Body of pancreas (tissue), 4 donors: ENCODE measurements around the gene SLC16A5. TPM values are rescaled to one million over a fixed set of nuclear protein-coding genes. Genes with fewer than 3 reads are reported as not detected.
"Not testable (repeated sequence)": the region's sequence is repeated elsewhere in the genome, so short reads cannot be mapped to it uniquely, and the experiment has no call there.

Experiments
- ATAC-seq: fragments of 150-250 bp; one replicate; pipeline ENCODE4 v1.9.1; 2016
- DNase-seq, 4 donors: peaks; one replicate each; pipeline ENCODE4 v3.0.0-alpha.2; 2019
- H3K27ac ChIP-seq, 4 donors: fragments of 200-600 bp; sonication (generic); 1 replicate in 3 of 4; 2 replicates in 1 of 4; pipeline versions ENCODE4 v1.5.1 to v1.6.1; 2016 to 2019; ENCODE audit warnings: mild to moderate bottlenecking in 1 of 4, mixed read lengths in 1 of 4, moderate library complexity in 1 of 4
- H3K27me3 ChIP-seq, 2 donors: fragments of 200-600 bp; sonication (generic); one replicate each; pipeline ENCODE4 v1.6.0; 2016; ENCODE audit warnings: mild to moderate bottlenecking in 1 of 2
- H3K36me3 ChIP-seq, 2 donors: fragments of 200-600 bp; sonication (generic); replicated peaks in 1 of 2; 2 replicates each; pipeline ENCODE4 v1.5.1; 2016; ENCODE audit warnings: low read depth in 2 of 2; ENCODE audit not compliant: insufficient read depth in 1 of 2
- H3K4me1 ChIP-seq: fragments of 200-600 bp; sonication (generic); one replicate; pipeline ENCODE4 v1.6.0; 2016
- H3K4me3 ChIP-seq, 2 donors: fragments of 200-600 bp; sonication (generic); 1 replicate in 1 of 2; 2 replicates in 1 of 2; pipeline ENCODE4 v1.5.1; 2016 to 2019
- H3K9me3 ChIP-seq, 3 donors: fragments of 200-600 bp; sonication (generic); 1 replicate in 2 of 3; 2 replicates in 1 of 3; pipeline ENCODE4 v1.5.1; 2016
- POLR2A ChIP-seq, 3 donors: fragments of 450-650 bp; IDR thresholded peaks; one replicate each; pipeline ENCODE4 v1.6.1; 2016; ENCODE audit warnings: antibody characterized with exemption in 3 of 3, mild to moderate bottlenecking in 2 of 3
- WGBS, 2 donors: methylation state at CpG; one replicate each; pipeline ENCODE4 v1.1.5; 2017; 5-methylcytosine and 5-hydroxymethylcytosine counted together
- intact Hi-C: fragments of 100-400 bp; cut with DNase I; formaldehyde crosslinking; loops from one replicate; pipeline ENCODE4 v1.15.1; 2023
- total RNA-seq, 2 donors: library from RNA; depleted of rRNA; stranded (reverse); fragments of >200 nt; gene quantifications; one replicate each; pipeline ENCODE4 v1.1.0, GENCODE V29; 2016
- TF ChIP-seq, protein P1 (sequence below), 7 experiments: fragments of 450-650 bp in 4 of 7; fragments of 200-600 bp in 3 of 7; sonication (generic) in 3 of 7; IDR thresholded peaks; one replicate each; pipeline ENCODE4 v1.5.1; 2016 to 2019; ENCODE audit warnings: antibody characterized with exemption in 7 of 7

SLC16A5 gene
- total RNA-seq, 2 donors from 2014 or later: 2.1 to 14.8 TPM

GRCh38 chr17:75128694-75129505, 41.1 kb downstream of the SLC16A5 start:
- no peak for DNase-seq
- H3K27ac ChIP-seq: no peak overlapping the region
- WGBS, 2 donors: 88 to 93% methylated on average over 5 to 29 of the region's 33 CpGs

DNA sequence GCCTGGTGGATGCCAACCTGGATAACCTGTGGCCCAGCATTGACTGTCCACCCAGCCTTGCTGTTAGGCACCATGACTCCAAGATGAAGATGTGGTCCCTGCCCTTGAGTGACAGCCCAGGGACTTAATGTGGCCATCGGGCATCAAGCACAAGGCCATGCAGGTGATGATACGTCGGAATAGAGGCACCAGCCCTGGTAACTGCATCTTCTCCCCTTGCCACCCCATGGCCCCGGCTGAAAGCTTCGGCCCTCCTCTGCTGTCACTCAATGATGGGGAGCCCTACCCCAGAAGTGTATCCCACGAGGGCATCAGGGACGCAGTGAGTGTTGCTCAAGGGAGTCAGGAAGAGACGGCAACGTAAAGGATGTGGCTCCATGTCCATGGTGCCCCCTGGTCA, 41.8 kb downstream of the SLC16A5 start:
- WGBS, 2 donors: 84 to 89% methylated on average over 5 to 9 of the region's 9 CpGs
- no peak overlapping the region for H3K4me3 ChIP-seq
- no peaks in the 10 kb centered on the region for H3K9me3 ChIP-seq
- no peak for TF ChIP-seq POLR2A (IDR thresholded peaks at IDR 0.05)
- TF ChIP-seq, protein P1, sequence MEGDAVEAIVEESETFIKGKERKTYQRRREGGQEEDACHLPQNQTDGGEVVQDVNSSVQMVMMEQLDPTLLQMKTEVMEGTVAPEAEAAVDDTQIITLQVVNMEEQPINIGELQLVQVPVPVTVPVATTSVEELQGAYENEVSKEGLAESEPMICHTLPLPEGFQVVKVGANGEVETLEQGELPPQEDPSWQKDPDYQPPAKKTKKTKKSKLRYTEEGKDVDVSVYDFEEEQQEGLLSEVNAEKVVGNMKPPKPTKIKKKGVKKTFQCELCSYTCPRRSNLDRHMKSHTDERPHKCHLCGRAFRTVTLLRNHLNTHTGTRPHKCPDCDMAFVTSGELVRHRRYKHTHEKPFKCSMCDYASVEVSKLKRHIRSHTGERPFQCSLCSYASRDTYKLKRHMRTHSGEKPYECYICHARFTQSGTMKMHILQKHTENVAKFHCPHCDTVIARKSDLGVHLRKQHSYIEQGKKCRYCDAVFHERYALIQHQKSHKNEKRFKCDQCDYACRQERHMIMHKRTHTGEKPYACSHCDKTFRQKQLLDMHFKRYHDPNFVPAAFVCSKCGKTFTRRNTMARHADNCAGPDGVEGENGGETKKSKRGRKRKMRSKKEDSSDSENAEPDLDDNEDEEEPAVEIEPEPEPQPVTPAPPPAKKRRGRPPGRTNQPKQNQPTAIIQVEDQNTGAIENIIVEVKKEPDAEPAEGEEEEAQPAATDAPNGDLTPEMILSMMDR (IDR thresholded peaks at IDR 0.05): no peak
- H3K27me3 ChIP-seq: no peaks in the 10 kb centered on the region
- no peak overlapping the region for H3K27ac ChIP-seq
- no peaks in the 10 kb centered on the region for H3K36me3 ChIP-seq
- no peak for ATAC-seq
- DNase-seq: no peak
- H3K4me1 ChIP-seq: peaks cover 19% of the 10 kb centered on the region
- intact Hi-C loops: no loop called here

More at GRCh38 chr17:75128694-75129505, 41.1 kb downstream of the SLC16A5 start:
- no peaks in the 10 kb centered on the region for H3K27me3 ChIP-seq
- no peak for TF ChIP-seq POLR2A (IDR thresholded peaks at IDR 0.05)
- intact Hi-C loops: no loop called here
- H3K9me3 ChIP-seq: no peaks in the 10 kb centered on the region
- ATAC-seq: no peak
- no peaks in the 10 kb centered on the region for H3K36me3 ChIP-seq
- H3K4me1 ChIP-seq: peaks cover 26% of the 10 kb centered on the region
- H3K4me3 ChIP-seq: no peak overlapping the region

GRCh38 chr17:75130059-75130631, 42.4 kb downstream of the SLC16A5 start:
- intact Hi-C loops: no loop called here
- no peak for TF ChIP-seq POLR2A (IDR thresholded peaks at IDR 0.05)
- DNase-seq (peak in 1 of 4 donors; percentile 25), ATAC-seq (no peak)
- no peaks in the 10 kb centered on the region for H3K9me3 ChIP-seq
- no peaks in the 10 kb centered on the region for H3K36me3 ChIP-seq
- WGBS, 2 donors: 67 to 76% methylated on average over 20 to 24 of the region's 24 CpGs
- H3K4me1 ChIP-seq: peaks cover 18% of the 10 kb centered on the region
- H3K27me3 ChIP-seq: no peaks in the 10 kb centered on the region
- H3K27ac ChIP-seq: peak overlapping the region in 3 of 4 donors; percentile 85 to 89 (median 89)
- H3K4me3 ChIP-seq: no peak overlapping the region

- ATAC-seq (peak; percentile 57), DNase-seq (peak; percentile 44 to 52 (median 48))
- Histone ChIP-seq H3K27me3 (no peaks in the 10 kb centered on the region), H3K9me3 (no peaks in the 10 kb centered on the region), H3K4me1 (peaks cover 18% of the 10 kb centered on the region), H3K36me3 (no peaks in the 10 kb centered on the region), H3K4me3 (peak overlapping the region; percentile 76 to 92), H3K27ac (peak overlapping the region; percentile 48 to 89 (median 87))
- intact Hi-C loops: no loop called here
- TF ChIP-seq, protein P1 (IDR thresholded peaks at IDR 0.05): peak in 6 of 7 experiments; percentile 28 to 49 (median 46)
- TF ChIP-seq POLR2A (IDR thresholded peaks at IDR 0.05): no peak
- 7 to 10% methylated on average over 6 to 29 of the region's 29 CpGs for WGBS, 2 donors
These were observed 43.0 kb downstream of the SLC16A5 start for GRCh38 chr17:75130632-75131277.

GRCh38 chr17:75131278-75132017, 43.7 kb downstream of the SLC16A5 start, which contains the start of gene NT5C:
Gene NT5C, minus strand, starts transcription at chr17:75131742. Its CDS starts 35 bp downstream, at chr17:75131707.
- TF ChIP-seq POLR2A (IDR thresholded peaks at IDR 0.05): peak; percentile 33 to 59 (median 56)
- TF ChIP-seq, protein P1 (IDR thresholded peaks at IDR 0.05): peak; percentile 37 to 86 (median 55)
- DNase-seq (peak; percentile 76 to 85 (median 82)), ATAC-seq (peak; percentile 89)
- intact Hi-C loops: no loop called here
- Histone ChIP-seq H3K27ac (peak within 1 kb of the TSS; percentile 48 to 89 (median 87)), H3K4me1 (peaks cover 18% of the 10 kb centered on the region), H3K9me3 (no peaks in the 10 kb centered on the region), H3K4me3 (peak within 1 kb of the TSS; percentile 76 to 92), H3K27me3 (no peaks in the 10 kb centered on the region), H3K36me3 (no peaks in the 10 kb centered on the region)
- 1 to 3% methylated on average over 7 to 70 of the region's 82 CpGs for WGBS, 2 donors

GRCh38 chr17:75132018-75133000, 44.6 kb downstream of the SLC16A5 start:
- ATAC-seq, H3K27me3 ChIP-seq, H3K36me3 ChIP-seq, DNase-seq, H3K9me3 ChIP-seq, intact Hi-C loops: not testable (repeated sequence)
- Histone ChIP-seq H3K27ac (peak overlapping the region; percentile 48 to 89 (median 87)), H3K4me1 (peaks cover 18% of the 10 kb centered on the region), H3K4me3 (peak overlapping the region; percentile 76 to 92)
- WGBS, 2 donors: 77 to 83% methylated on average over 40 of the region's 40 CpGs
